ENCODE measurements around the gene HOXB8. TPM values are rescaled to one million over a fixed set of nuclear protein-coding genes. Genes with fewer than 3 reads are reported as not detected.

Gene HOXB8
- total RNA-seq, 1 donor from 2014 or later, result not detected

DNA sequence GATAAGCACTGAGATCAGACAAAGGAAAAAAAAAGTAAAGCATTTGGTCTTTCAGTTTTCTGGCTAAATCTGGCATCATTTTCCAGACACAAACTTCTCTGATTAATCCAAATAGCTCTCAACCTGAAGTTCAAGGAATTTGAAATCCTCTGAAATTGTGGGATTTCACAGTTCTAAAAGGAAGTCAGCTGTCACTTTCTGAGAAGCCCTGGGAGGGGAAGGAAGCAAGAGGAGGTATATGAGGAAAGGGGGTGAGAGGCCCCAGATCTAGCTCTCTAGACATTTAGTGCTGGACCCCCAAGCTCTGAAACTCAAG lies 28.6 kb upstream of the HOXB8 start:
- Histone ChIP-seq H3K4me3 (no peak overlapping the region), H3K9me3 (replicated peaks) (no peaks in the 10 kb centered on the region), H3K27ac (replicated peaks) (no peak overlapping the region), H3K27me3 (ENCODE audit: low read depth) (peaks cover 100% of the 10 kb centered on the region), H3K4me1 (peaks cover 16% of the 10 kb centered on the region), H3K36me3 (no peaks in the 10 kb centered on the region)
- TF ChIP-seq CTCF (IDR thresholded peaks at IDR 0.05; ENCODE audit: borderline replicate concordance), result no peak
- no peak for DNase-seq
- intact Hi-C loops (cut with micrococcal nuclease), result no loop called here

- no peak overlapping the region for H3K27ac ChIP-seq (replicated peaks)
- H3K27me3 ChIP-seq (ENCODE audit: low read depth), result peaks cover 100% of the 10 kb centered on the region
- H3K4me1 ChIP-seq, result peaks cover 16% of the 10 kb centered on the region
- no peak for TF ChIP-seq CTCF (IDR thresholded peaks at IDR 0.05; ENCODE audit: borderline replicate concordance)
- H3K4me3 ChIP-seq, result no peak overlapping the region
- H3K9me3 ChIP-seq (replicated peaks), result no peaks in the 10 kb centered on the region
- intact Hi-C loops (cut with micrococcal nuclease), result no loop called here
- no peak for DNase-seq
- no peaks in the 10 kb centered on the region for H3K36me3 ChIP-seq
Measured at GRCh38 chr17:48642843-48643696, 28.0 kb upstream of the HOXB8 start.

DNA sequence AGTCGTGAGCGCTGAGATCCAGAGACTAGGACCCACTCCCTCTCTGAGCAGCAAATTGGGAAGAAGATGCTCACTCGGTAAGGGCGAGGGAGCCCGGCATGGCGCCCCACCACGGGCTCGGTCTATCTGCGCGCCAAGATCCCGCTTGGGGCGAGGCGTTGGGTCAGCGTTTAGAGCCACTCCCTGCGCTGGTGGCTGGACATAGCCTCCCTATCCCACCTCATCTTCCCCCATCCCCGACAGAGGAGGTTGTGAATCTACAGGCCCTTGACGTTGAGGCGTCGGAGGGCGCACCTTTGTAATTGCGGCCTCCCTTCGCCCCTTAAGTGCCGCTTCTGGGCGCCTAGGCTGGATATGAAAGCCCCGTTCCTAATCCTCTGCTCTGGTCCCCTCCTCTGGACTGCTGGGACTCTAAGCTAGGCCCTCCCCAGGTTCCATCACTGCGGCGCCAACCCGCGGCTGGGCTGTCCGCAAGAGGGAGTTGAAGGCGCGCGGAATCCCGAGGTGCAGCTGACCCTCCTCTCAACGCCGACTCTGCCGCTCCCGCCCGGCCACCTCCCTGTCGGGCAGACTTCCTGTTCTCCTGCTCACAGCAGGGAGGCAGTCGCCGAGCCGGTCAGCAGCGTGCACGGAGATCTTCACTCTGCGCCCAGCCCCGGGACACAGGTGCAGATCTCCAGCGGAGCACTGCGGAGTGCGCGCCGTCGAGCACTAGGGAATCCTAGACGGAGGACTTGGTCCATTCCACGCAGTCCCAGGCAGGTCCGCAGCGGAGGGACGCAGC lies 27.2 kb upstream of the HOXB8 start:
- H3K27ac ChIP-seq (replicated peaks), result no peak overlapping the region
- intact Hi-C loops (cut with micrococcal nuclease), result no loop called here
- no peaks in the 10 kb centered on the region for H3K36me3 ChIP-seq
- no peak for DNase-seq
- H3K4me1 ChIP-seq, result peaks cover 11% of the 10 kb centered on the region
- no peak overlapping the region for H3K4me3 ChIP-seq
- peaks cover 100% of the 10 kb centered on the region for H3K27me3 ChIP-seq (ENCODE audit: low read depth)
- H3K9me3 ChIP-seq (replicated peaks), result no peaks in the 10 kb centered on the region
- TF ChIP-seq CTCF (IDR thresholded peaks at IDR 0.05; ENCODE audit: borderline replicate concordance), result no peak

DNA sequence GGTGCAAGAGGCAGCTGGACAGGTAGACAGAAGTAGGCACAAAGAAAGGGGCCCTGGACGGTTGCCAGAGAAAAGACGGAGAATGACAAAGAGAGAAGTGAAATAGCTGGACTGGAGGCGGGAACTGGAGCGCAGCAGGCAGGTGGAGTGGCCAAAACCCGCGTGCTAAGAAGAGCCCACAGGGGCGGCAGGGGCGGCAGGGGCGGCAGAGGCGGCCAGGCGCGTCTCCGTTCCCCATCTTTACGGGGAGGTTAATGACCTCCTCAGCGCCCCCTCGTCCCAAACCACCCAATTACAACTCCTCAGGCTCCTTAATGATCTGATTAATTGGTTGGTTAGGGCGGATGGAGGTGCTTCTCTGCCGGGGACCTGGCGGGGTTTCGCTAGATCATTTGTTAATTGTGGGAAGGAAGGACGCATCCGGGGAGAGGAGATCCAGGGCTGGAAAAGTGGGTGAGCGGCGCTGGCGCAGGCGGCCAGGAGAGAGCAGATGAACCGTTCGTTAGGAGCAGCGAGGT lies 26.5 kb upstream of the HOXB8 start:
- intact Hi-C loops (cut with micrococcal nuclease), result no loop called here
- TF ChIP-seq CTCF (IDR thresholded peaks at IDR 0.05; ENCODE audit: borderline replicate concordance), result no peak
- H3K27me3 ChIP-seq (ENCODE audit: low read depth), result peaks cover 100% of the 10 kb centered on the region

DNA sequence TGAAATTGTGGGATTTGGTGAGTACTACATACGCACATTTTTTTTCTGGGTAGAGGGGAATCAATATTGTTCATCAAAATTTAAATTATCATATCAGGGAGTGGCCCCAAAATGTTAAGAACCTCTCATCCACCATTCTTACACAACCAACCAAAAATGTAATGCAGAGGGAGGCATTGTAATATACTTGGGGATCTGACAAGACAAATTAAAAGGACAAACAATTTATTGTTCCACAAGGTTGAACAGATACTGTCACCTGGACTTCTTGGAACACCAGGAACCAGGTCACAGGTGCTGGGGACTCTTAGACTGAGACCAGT lies 25.7 kb upstream of the HOXB8 start:
- peaks cover 100% of the 10 kb centered on the region for H3K27me3 ChIP-seq (ENCODE audit: low read depth)
- TF ChIP-seq CTCF (IDR thresholded peaks at IDR 0.05; ENCODE audit: borderline replicate concordance), result no peak

More for the DNA sequence above, 26.5 kb upstream of the HOXB8 start:
- Histone ChIP-seq H3K27ac (replicated peaks) (no peak overlapping the region), H3K4me1 (peaks cover 9% of the 10 kb centered on the region), H3K36me3 (no peaks in the 10 kb centered on the region), H3K4me3 (no peak overlapping the region), H3K9me3 (replicated peaks) (no peaks in the 10 kb centered on the region)
- DNase-seq, result no peak

More for the DNA sequence above, 25.7 kb upstream of the HOXB8 start:
- Histone ChIP-seq H3K4me3 (no peak overlapping the region), H3K36me3 (no peaks in the 10 kb centered on the region), H3K4me1 (peaks cover 6% of the 10 kb centered on the region), H3K27ac (replicated peaks) (no peak overlapping the region), H3K9me3 (replicated peaks) (no peaks in the 10 kb centered on the region)
- intact Hi-C loops (cut with micrococcal nuclease), result no loop called here
- DNase-seq, result no peak
